BLaER1 (cell line): ENCODE results near the gene INO80B.
A peak's percentile ranks its signal among the peaks of the same experiment; 100 is the strongest.

Experiments
- H3K27ac ChIP-seq: shearing (Covaris generic); formaldehyde crosslinking; 2 replicates; pipeline ENCODE4 v1.8.1; 2022
- H3K27me3 ChIP-seq: shearing (Covaris generic); formaldehyde crosslinking; 2 replicates; pipeline ENCODE4 v1.8.1; 2022
- H3K36me3 ChIP-seq: shearing (Covaris generic); formaldehyde crosslinking; 2 replicates; pipeline ENCODE4 v1.8.1; 2022
- H3K4me1 ChIP-seq: shearing (Covaris generic); formaldehyde crosslinking; 2 replicates; pipeline ENCODE4 v1.8.1; 2022
- H3K4me2 ChIP-seq: shearing (Covaris generic); formaldehyde crosslinking; 2 replicates; pipeline ENCODE4 v1.8.1; 2022
- H3K4me3 ChIP-seq: shearing (Covaris generic); formaldehyde crosslinking; 2 replicates; pipeline ENCODE4 v1.8.1; 2022
- H3K9ac ChIP-seq: shearing (Covaris generic); formaldehyde crosslinking; 2 replicates; pipeline ENCODE4 v1.8.1; 2022
- H3K9me3 ChIP-seq: shearing (Covaris generic); formaldehyde crosslinking; 2 replicates; pipeline ENCODE4 v1.8.1; 2022
- H4K20me1 ChIP-seq: shearing (Covaris generic); formaldehyde crosslinking; 2 replicates; pipeline ENCODE4 v1.8.1; 2022
- Cebpa-rat ChIP-seq: shearing (Covaris generic); IDR thresholded peaks from 2 replicates; pipeline ENCODE4 v1.8.1; 2022

INO80B gene

GRCh38 chr2:74502147-74502719 is 47.3 kb downstream of the INO80B start:
- peaks cover 15% of the 10 kb centered on the region for H3K36me3 ChIP-seq
- no peak overlapping the region for H3K27ac ChIP-seq
- no peaks in the 10 kb centered on the region; the same call in 1 of the 2 replicates for H3K9me3 ChIP-seq
- H3K4me2 ChIP-seq, result no peak overlapping the region
- H3K4me3 ChIP-seq, result no peak overlapping the region
- H4K20me1 ChIP-seq, result peaks cover 61% of the 10 kb centered on the region
- H3K4me1 ChIP-seq, result peaks cover 31% of the 10 kb centered on the region
- H3K9ac ChIP-seq, result no peak overlapping the region
- peaks cover 88% of the 10 kb centered on the region for H3K27me3 ChIP-seq
- no peak for TF ChIP-seq Cebpa-rat

GRCh38 chr2:74502720-74503505 is 48.0 kb downstream of the INO80B start:
- peaks cover 33% of the 10 kb centered on the region for H3K4me1 ChIP-seq
- peaks cover 54% of the 10 kb centered on the region for H4K20me1 ChIP-seq
- peaks cover 15% of the 10 kb centered on the region for H3K36me3 ChIP-seq
- TF ChIP-seq Cebpa-rat, result no peak
- no peak overlapping the region for H3K27ac ChIP-seq
- H3K9me3 ChIP-seq, result no peaks in the 10 kb centered on the region; the same call in 1 of the 2 replicates
- no peak overlapping the region for H3K4me3 ChIP-seq
- no peak overlapping the region for H3K9ac ChIP-seq
- H3K27me3 ChIP-seq, result peaks cover 81% of the 10 kb centered on the region
- no peak overlapping the region; the same call in 1 of the 2 replicates for H3K4me2 ChIP-seq

DNA sequence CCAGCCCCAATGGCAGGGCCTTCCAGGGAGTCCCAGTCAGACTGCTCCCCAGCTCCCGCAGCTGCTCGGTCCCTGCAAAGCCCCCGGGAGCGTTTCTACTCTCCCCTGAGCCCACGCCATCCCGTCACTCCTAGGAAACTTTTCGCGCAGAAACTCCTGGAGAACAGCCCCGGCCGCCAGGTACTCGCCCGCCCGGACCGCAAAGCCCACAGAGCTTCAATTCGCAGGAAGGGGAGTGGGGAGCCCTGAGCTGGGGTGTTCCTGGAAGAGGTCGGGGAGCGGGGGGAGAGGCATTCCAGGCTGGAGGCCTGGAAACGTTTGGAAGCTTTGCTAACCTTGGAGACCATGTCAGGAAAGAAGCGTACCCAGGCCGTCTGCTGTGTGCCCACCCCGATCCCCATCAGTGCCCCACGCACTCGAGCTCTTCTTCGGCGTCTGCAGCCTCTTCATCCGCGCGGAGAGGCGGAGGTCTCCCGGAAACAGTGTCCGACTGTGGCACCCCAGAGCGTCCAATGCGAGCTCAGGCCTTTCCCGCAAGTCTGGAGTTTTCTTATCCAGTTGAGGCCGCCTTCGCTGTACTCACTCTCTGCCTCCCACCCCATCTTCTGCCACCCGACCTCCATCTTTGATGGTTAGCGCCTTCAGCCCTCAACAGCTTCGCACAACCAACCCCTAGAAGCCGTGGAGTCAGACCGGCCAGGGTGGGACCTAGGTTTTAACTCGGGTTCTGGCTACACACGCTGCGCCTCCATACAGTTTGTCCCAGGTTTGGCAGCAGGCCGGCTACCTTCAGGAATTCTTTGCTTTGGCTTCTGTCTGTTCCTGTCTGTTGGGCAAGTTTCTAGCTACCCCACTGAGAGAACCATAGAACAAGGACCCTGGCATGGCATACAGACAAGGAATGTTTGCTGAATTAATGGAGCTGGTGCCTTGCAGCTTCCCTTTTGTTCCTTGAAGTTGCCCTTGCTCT is 48.9 kb downstream of the INO80B start:
- no peak for TF ChIP-seq Cebpa-rat
- peaks cover 45% of the 10 kb centered on the region for H4K20me1 ChIP-seq
- peaks cover 15% of the 10 kb centered on the region for H3K36me3 ChIP-seq
- H3K27me3 ChIP-seq, result peaks cover 81% of the 10 kb centered on the region
- no peak overlapping the region; the same call in 1 of the 2 replicates for H3K4me2 ChIP-seq
- H3K27ac ChIP-seq, result no peak overlapping the region
- no peak overlapping the region for H3K9ac ChIP-seq
- H3K4me3 ChIP-seq, result no peak overlapping the region
- peaks cover 39% of the 10 kb centered on the region for H3K4me1 ChIP-seq
- no peaks in the 10 kb centered on the region for H3K9me3 ChIP-seq

- H3K9ac ChIP-seq, result no peak overlapping the region
- H3K36me3 ChIP-seq, result peaks cover 15% of the 10 kb centered on the region
- no peak overlapping the region for H3K4me2 ChIP-seq
- peaks cover 37% of the 10 kb centered on the region for H4K20me1 ChIP-seq
- no peaks in the 10 kb centered on the region for H3K9me3 ChIP-seq
- no peak overlapping the region for H3K4me3 ChIP-seq
- no peak for TF ChIP-seq Cebpa-rat
- peaks cover 39% of the 10 kb centered on the region for H3K4me1 ChIP-seq
- no peak overlapping the region for H3K27ac ChIP-seq
- peaks cover 81% of the 10 kb centered on the region for H3K27me3 ChIP-seq
Measured at GRCh38 chr2:74504591-74504990, 49.7 kb downstream of the INO80B start.

- H3K36me3 ChIP-seq, result peaks cover 15% of the 10 kb centered on the region
- no peak overlapping the region for H3K27ac ChIP-seq
- H4K20me1 ChIP-seq, result peaks cover 27% of the 10 kb centered on the region
- H3K4me1 ChIP-seq, result peaks cover 39% of the 10 kb centered on the region
- no peak overlapping the region for H3K4me3 ChIP-seq
- H3K9ac ChIP-seq, result 0 out of 2 replicates have a peak overlapping the region, but pooled peaks have one; percentile 3
- H3K9me3 ChIP-seq, result no peaks in the 10 kb centered on the region
- TF ChIP-seq Cebpa-rat, result no peak
- H3K4me2 ChIP-seq, result peak overlapping the region; percentile 76
- H3K27me3 ChIP-seq, result peaks cover 81% of the 10 kb centered on the region
Measured at GRCh38 chr2:74505448-74506246, 50.8 kb downstream of the INO80B start.

GRCh38 chr2:74507145-74507925 is 52.4 kb downstream of the INO80B start, which contains the start of gene PCGF1:
Gene PCGF1 (minus strand): TSS chr2:74507695. CDS start chr2:74507668, 27 bp downstream.
- TF ChIP-seq Cebpa-rat, result no peak; the same call in 1 of the 2 replicates
- H3K9me3 ChIP-seq, result no peaks in the 10 kb centered on the region
- H3K36me3 ChIP-seq, result peaks cover 15% of the 10 kb centered on the region
- peak within 1 kb of the TSS; percentile 99 for H3K27ac ChIP-seq
- 0 out of 2 replicates have a peak, but pooled peaks cover 13% of the 10 kb centered on the region for H4K20me1 ChIP-seq
- H3K27me3 ChIP-seq, result peaks cover 81% of the 10 kb centered on the region
- peak within 1 kb of the TSS; percentile 98 for H3K9ac ChIP-seq
- H3K4me2 ChIP-seq, result peak within 1 kb of the TSS; percentile 95
- peak within 1 kb of the TSS; percentile 82 for H3K4me3 ChIP-seq
- H3K4me1 ChIP-seq, result peaks cover 39% of the 10 kb centered on the region
